Lung microvascular endothelial cell (primary cell): Measurements from ENCODE around the gene ZDHHC22. TPM values are rescaled to one million over a fixed set of nuclear protein-coding genes. Genes with fewer than 3 reads are reported as not detected.

Experiments
- DNase-seq, 2 donors: peaks; one replicate each; pipeline versions ENCODE4 v3.0.0 to v3.0.0-alpha.2; 2010; ENCODE audit warnings: low read depth in 2 of 2
- total RNA-seq: library from RNA; depleted of rRNA; stranded (reverse); fragments of >200 nt; gene quantifications from 2 replicates; pipeline ENCODE4 v1.2.1, GENCODE V29; 2014

Gene ZDHHC22
- total RNA-seq, 1 donor from 2014 or later: not detected

DNA sequence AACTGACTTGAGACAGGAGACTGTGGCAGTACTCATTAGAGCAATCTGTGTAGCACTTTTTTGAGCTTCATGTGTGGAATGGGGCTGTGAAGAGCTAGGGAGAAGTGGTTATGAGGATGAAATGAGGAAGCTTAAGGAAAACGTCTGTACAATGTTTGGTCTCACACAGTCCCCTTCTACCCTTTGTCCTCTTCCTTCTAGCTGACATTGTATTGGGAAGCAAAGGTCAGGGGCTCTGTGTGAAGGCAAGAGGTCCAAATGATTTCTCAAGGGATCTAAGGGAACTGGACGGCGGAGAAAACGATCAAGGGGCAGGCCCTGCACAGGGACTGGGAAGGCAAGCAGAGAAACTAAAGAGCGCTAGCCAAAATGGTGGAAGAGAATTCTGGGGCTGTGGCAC is 56.6 kb downstream of the ZDHHC22 start:
- DNase-seq: no peak

GRCh38 chr14:77083082-77083481 is 58.5 kb downstream of the ZDHHC22 start:
- no peak for DNase-seq

DNA sequence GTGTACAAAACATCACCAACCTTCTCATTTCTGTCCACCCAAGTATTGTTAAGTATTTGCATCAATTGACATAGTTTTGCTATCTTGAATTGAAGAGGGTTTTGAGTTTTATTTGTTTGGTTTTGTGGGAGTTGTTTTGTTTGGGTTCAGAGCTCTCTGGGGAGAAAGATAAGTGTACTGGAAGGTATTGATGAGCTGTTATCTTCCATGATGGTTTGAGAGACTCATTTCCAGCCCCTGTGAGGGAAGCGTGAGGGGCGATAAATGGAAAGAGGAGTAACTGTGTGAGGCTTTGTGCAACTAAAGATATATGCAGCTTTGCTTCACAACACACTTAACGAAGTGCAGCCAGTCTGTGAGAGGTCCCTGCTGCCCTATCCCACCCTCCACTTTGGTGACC is 59.2 kb downstream of the ZDHHC22 start:
- DNase-seq: no peak

Other genes with a start within 250 kb of the ZDHHC22 start
- 5.4 and 10.1 TPM in 2 replicates for gene IRF2BPL, start 113.1 kb downstream of the ZDHHC22 start, total RNA-seq
- 7.0 and 9.5 TPM in 2 replicates for gene CIPC, start 43.5 kb downstream of the ZDHHC22 start, total RNA-seq
- 0.44 and 0.79 TPM in 2 replicates for gene TMEM63C, start 40.0 kb upstream of the ZDHHC22 start, total RNA-seq
- not detected in 2 replicates for gene NGB, start 129.4 kb upstream of the ZDHHC22 start, total RNA-seq
- gene POMT2, start 179.1 kb upstream of the ZDHHC22 start, total RNA-seq: 5.2 and 6.9 TPM in 2 replicates
- gene GSTZ1, start 179.2 kb upstream of the ZDHHC22 start, total RNA-seq: 11.1 and 26.4 TPM in 2 replicates
- 7.0 and 9.7 TPM in 2 replicates for gene TMED8, start 235.3 kb upstream of the ZDHHC22 start, total RNA-seq
- 0.40 and 0.44 TPM in 2 replicates for gene SAMD15, start 235.6 kb upstream of the ZDHHC22 start, total RNA-seq